ENCODE results near the gene CHL1.

DNA sequence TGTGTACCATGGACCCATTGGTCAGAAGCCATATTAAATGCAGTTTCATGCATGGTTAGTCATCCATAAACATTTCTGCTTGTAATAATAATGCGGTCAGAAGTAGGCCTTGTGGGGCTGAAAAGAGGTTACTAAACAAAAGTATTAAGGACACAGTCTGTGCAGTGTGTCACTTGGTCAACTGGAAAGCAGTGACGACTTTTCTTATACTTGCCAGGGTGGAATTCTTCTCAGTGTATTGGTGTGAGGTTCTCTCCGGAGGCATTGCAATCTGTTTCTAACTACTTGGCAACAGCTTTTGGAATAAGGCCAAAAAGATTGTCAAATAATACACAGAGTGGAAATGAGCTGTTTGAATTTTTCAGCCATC, 46.8 kb downstream of the CHL1 start:
- TF ChIP-seq CTCF (IDR thresholded peaks at IDR 0.05) (no peak), POLR2AphosphoS5 (IDR thresholded peaks at IDR 0.05) (no peak), POLR2A (IDR thresholded peaks at IDR 0.05) (no peak), EP300 (IDR thresholded peaks at IDR 0.05) (no peak)

Data from stomach (tissue), 4 donors.